H1 (cell line): Measurements from ENCODE around the gene IRAK3. TPM values are rescaled to one million over a fixed set of nuclear protein-coding genes. Genes with fewer than 3 reads are reported as not detected.

Experiments used
- CTCF ChIA-PET: fragments of 300-600 bp; sonication (Branson Sonifier 250); formaldehyde crosslinking; loops from one replicate; lab custom pipeline; 2021; ENCODE audit not compliant: partially characterized antibody; lab: Charles Lee
- POLR2A ChIA-PET: fragments of 300-600 bp; sonication (Branson Sonifier 250); formaldehyde crosslinking; loops from one replicate; lab custom pipeline; 2021; ENCODE audit warnings: inconsistent platforms; ENCODE audit not compliant: partially characterized antibody; lab: Charles Lee
- DNase-seq, 2 experiments: peaks; one replicate each; pipeline versions ENCODE4 v3.0.0 to v3.0.0-alpha.2; 2010 to 2022; ENCODE audit warnings: low spot score in 2 of 2, low read depth in 1 of 2, mixed read lengths in 1 of 2
- FAIRE-seq: peaks from 2 replicates; lab custom pipeline; 2011; peaks lifted over from hg19 to GRCh38; lab: Jason Lieb, UNC
- H2AFZ ChIP-seq: 2 replicates; pipeline ENCODE4 v1.8.1; 2012; ENCODE audit warnings: low read length, inconsistent platforms
- H2AK5ac ChIP-seq: 2 replicates; pipeline ENCODE4 v1.6.1; 2013; ENCODE audit warnings: low read depth, low read length
- H2BK120ac ChIP-seq: replicated peaks from 2 replicates; pipeline ENCODE3; 2013; ENCODE audit warnings: low read depth, low read length, inconsistent platforms
- H2BK12ac ChIP-seq: 2 replicates; pipeline ENCODE4 v1.6.1; 2013; ENCODE audit warnings: low read depth, low read length
- H2BK15ac ChIP-seq: 2 replicates; pipeline ENCODE4 v1.6.1; 2013; ENCODE audit warnings: low read length
- H2BK20ac ChIP-seq: 2 replicates; pipeline ENCODE4 v1.6.1; 2013; ENCODE audit warnings: low read length
- H2BK5ac ChIP-seq: 2 replicates; pipeline ENCODE4 v1.6.1; 2013; ENCODE audit warnings: low read depth, low read length
- H3K14ac ChIP-seq: 2 replicates; pipeline ENCODE4 v1.6.1; 2013; ENCODE audit warnings: inconsistent platforms; ENCODE audit not compliant: insufficient read length
- H3K18ac ChIP-seq: 2 replicates; pipeline ENCODE4 v1.6.1; 2013; ENCODE audit warnings: low read length; ENCODE audit errors: extremely low read depth
- H3K23ac ChIP-seq: 2 replicates; pipeline ENCODE4 v1.6.1; 2013; ENCODE audit warnings: inconsistent platforms; ENCODE audit not compliant: insufficient read length
- H3K23me2 ChIP-seq: 2 replicates; pipeline ENCODE4 v1.6.1; 2013; ENCODE audit warnings: low read depth, low read length
- H3K27ac ChIP-seq: 2 replicates; pipeline ENCODE4 v1.6.1; 2011; ENCODE audit warnings: low read depth, low read length, inconsistent platforms
- H3K27me3 ChIP-seq, 4 experiments: replicated peaks in 1 of 4; 1 replicate in 1 of 4; 2 replicates in 3 of 4; pipeline versions ENCODE4 v1.6.1 to v1.8.1; 2011 to 2013; ENCODE audit warnings: low read length in 3 of 4, mild to moderate bottlenecking in 3 of 4, inconsistent platforms in 2 of 4, mixed read lengths in 2 of 4, moderate library complexity in 1 of 4; ENCODE audit not compliant: control insufficient read depth in 3 of 4, insufficient read depth in 3 of 4; ENCODE audit errors: extremely low read depth in 1 of 4
- H3K36me3 ChIP-seq, 4 experiments: 2 replicates each; pipeline versions ENCODE4 v1.6.1 to v1.8.1; 2011 to 2013; ENCODE audit warnings: mild to moderate bottlenecking in 4 of 4, low read length in 3 of 4, moderate library complexity in 2 of 4, control low read depth in 1 of 4, inconsistent platforms in 1 of 4; ENCODE audit not compliant: insufficient read depth in 4 of 4, control insufficient read depth in 2 of 4
- H3K4ac ChIP-seq: replicated peaks from 2 replicates; pipeline ENCODE3; 2013; ENCODE audit warnings: low read length, low read depth, mixed read lengths, inconsistent platforms; ENCODE audit not compliant: insufficient read length
- H3K4me1 ChIP-seq, 4 experiments: replicated peaks in 1 of 4; 1 replicate in 1 of 4; 2 replicates in 3 of 4; pipeline versions ENCODE4 v1.6.1 to v1.8.1; 2011 to 2013; ENCODE audit warnings: low read length in 3 of 4, inconsistent platforms in 2 of 4, mixed read lengths in 1 of 4; ENCODE audit not compliant: insufficient read depth in 4 of 4, control insufficient read depth in 3 of 4
- H3K4me2 ChIP-seq, 2 experiments: 2 replicates each; pipeline versions ENCODE4 v1.6.1 to v1.8.1; 2011 to 2013; ENCODE audit warnings: low read depth in 2 of 2, low read length in 2 of 2, control low read depth in 1 of 2, inconsistent platforms in 1 of 2, mild to moderate bottlenecking in 1 of 2; ENCODE audit not compliant: insufficient read depth in 1 of 2
- H3K4me3 ChIP-seq, 4 experiments: fragments of 200-600, 300-600 bp in 1 of 4; sonication (generic), shearing (Covaris generic), sonication (Bioruptor Twin) in 1 of 4; 2 replicates each; pipeline versions ENCODE4 v1.5.1 to v1.8.1; 2011 to 2016; ENCODE audit warnings: low read length in 4 of 4, low read depth in 3 of 4, control low read depth in 2 of 4, inconsistent platforms in 2 of 4, mild to moderate bottlenecking in 2 of 4, mixed read lengths in 1 of 4, moderate library complexity in 1 of 4; ENCODE audit not compliant: insufficient read depth in 2 of 4; ENCODE audit errors: extremely low read depth in 1 of 4
- H3K56ac ChIP-seq: replicated peaks from 2 replicates; pipeline ENCODE3; 2013; ENCODE audit warnings: low read depth, mild to moderate bottlenecking, mixed read lengths, low read length, inconsistent platforms; ENCODE audit not compliant: insufficient read length
- H3K79me1 ChIP-seq: 2 replicates; pipeline ENCODE4 v1.6.1; 2013; ENCODE audit warnings: low read depth, low read length, control low read depth
- H3K79me2 ChIP-seq, 2 experiments: 2 replicates each; pipeline versions ENCODE4 v1.6.1 to v1.8.1; 2012 to 2013; ENCODE audit warnings: low read length in 2 of 2, mild to moderate bottlenecking in 2 of 2, inconsistent platforms in 1 of 2; ENCODE audit not compliant: insufficient read depth in 2 of 2, control insufficient read depth in 1 of 2
- H3K9ac ChIP-seq, 4 experiments: replicated peaks in 1 of 4; 1 replicate in 1 of 4; 2 replicates in 3 of 4; pipeline versions ENCODE4 v1.6.1 to v1.8.1; 2011 to 2013; ENCODE audit warnings: low read depth in 3 of 4, low read length in 3 of 4, control low read depth in 2 of 4, mild to moderate bottlenecking in 2 of 4, moderate library complexity in 2 of 4, inconsistent platforms in 1 of 4; ENCODE audit errors: extremely low read depth in 1 of 4
- H3K9me3 ChIP-seq, 2 experiments: 2 replicates each; pipeline versions ENCODE4 v1.6.1 to v1.8.1; 2012 to 2013; ENCODE audit warnings: mild to moderate bottlenecking in 2 of 2, moderate library complexity in 2 of 2, control low read depth in 1 of 2, inconsistent platforms in 1 of 2, low read depth in 1 of 2, low read length in 1 of 2, mixed read lengths in 1 of 2; ENCODE audit not compliant: insufficient read depth in 2 of 2
- H4K20me1 ChIP-seq, 2 experiments: replicated peaks in 1 of 2; 2 replicates each; pipeline versions ENCODE3 to v1.8.1; 2011 to 2013; ENCODE audit warnings: inconsistent platforms in 2 of 2, low read length in 2 of 2, mild to moderate bottlenecking in 1 of 2; ENCODE audit not compliant: insufficient read depth in 2 of 2, control insufficient read depth in 1 of 2
- H4K5ac ChIP-seq: 2 replicates; pipeline ENCODE4 v1.6.1; 2013; ENCODE audit warnings: low read length, low read depth, mixed read lengths, inconsistent platforms; ENCODE audit not compliant: insufficient read length
- H4K8ac ChIP-seq: 2 replicates; pipeline ENCODE4 v1.8.0; 2013; ENCODE audit warnings: mild to moderate bottlenecking, moderate library complexity, low read length, inconsistent platforms; ENCODE audit not compliant: insufficient read depth; ENCODE audit errors: extremely low read depth
- H4K91ac ChIP-seq: replicated peaks from 2 replicates; pipeline ENCODE3; 2013; ENCODE audit warnings: low read length, mixed read lengths, inconsistent platforms; ENCODE audit not compliant: insufficient read length
- BCL11A ChIP-seq, 2 experiments: IDR thresholded peaks; one replicate each; pipeline ENCODE4 v1.6.1; 2011; ENCODE audit warnings: low read depth in 2 of 2, low read length in 2 of 2, mild to moderate bottlenecking in 2 of 2
- EZH2 ChIP-seq: fragments of 200-600 bp; sonication (generic); IDR thresholded peaks from 2 replicates; pipeline ENCODE4 v1.7.1; 2012; ENCODE audit warnings: low read depth, mild to moderate bottlenecking, moderate library complexity, low read length, inconsistent platforms; ENCODE audit not compliant: severe bottlenecking
- TAF1 ChIP-seq: IDR thresholded peaks from 2 replicates; pipeline ENCODE4 v1.6.1; 2011; ENCODE audit warnings: mild to moderate bottlenecking, low read depth, low read length
- WGBS, 2 experiments: shearing (Covaris generic) in 1 of 2; methylation state at CpG; one replicate each; pipeline versions ENCODE4 v1.1.6 to v1.1.7; 2013 to 2015; ENCODE audit warnings: low lambda C conversion rate in 2 of 2, mixed read lengths in 2 of 2, inconsistent platforms in 1 of 2, low coverage in 1 of 2, missing lambda C conversion rate in 1 of 2; ENCODE audit not compliant: insufficient replicate concordance in 2 of 2, insufficient coverage in 1 of 2, insufficient read length in 1 of 2; ENCODE audit errors: extremely low coverage in 1 of 2, missing lambda C conversion rate in 1 of 2; 5-methylcytosine and 5-hydroxymethylcytosine counted together
- polyA plus RNA-seq, 7 experiments: library from polyadenylated mRNA; depleted of rRNA in 3 of 7; stranded (reverse) in 5 of 7; unstranded in 2 of 7; fragments of >200 nt in 5 of 7; fragments of 200-250 nt in 2 of 7; gene quantifications; 1 replicate in 5 of 7; 2 replicates in 1 of 7; 4 replicates in 1 of 7; pipeline versions ENCODE4 v1.2.1 to v1.2.3, GENCODE V29; 2011 to 2013; ENCODE audit warnings: missing spikeins in 2 of 7, mixed read lengths in 2 of 7
- total RNA-seq: library from RNA; stranded (reverse); fragmentation: NEBNext Ultra II Directional; extraction: Animal tissue kit (Norgen Biotek cat#: 25700); gene quantifications from 2 replicates; pipeline ENCODE4 v1.2.1, GENCODE V29; 2021

The IRAK3 gene
- total and polyA plus RNA-seq, 2 of the 8 experiments (the other 6 are each of a cell fraction or from before 2014, with no cell fraction given) = 0.51 to 2.2 TPM

DNA sequence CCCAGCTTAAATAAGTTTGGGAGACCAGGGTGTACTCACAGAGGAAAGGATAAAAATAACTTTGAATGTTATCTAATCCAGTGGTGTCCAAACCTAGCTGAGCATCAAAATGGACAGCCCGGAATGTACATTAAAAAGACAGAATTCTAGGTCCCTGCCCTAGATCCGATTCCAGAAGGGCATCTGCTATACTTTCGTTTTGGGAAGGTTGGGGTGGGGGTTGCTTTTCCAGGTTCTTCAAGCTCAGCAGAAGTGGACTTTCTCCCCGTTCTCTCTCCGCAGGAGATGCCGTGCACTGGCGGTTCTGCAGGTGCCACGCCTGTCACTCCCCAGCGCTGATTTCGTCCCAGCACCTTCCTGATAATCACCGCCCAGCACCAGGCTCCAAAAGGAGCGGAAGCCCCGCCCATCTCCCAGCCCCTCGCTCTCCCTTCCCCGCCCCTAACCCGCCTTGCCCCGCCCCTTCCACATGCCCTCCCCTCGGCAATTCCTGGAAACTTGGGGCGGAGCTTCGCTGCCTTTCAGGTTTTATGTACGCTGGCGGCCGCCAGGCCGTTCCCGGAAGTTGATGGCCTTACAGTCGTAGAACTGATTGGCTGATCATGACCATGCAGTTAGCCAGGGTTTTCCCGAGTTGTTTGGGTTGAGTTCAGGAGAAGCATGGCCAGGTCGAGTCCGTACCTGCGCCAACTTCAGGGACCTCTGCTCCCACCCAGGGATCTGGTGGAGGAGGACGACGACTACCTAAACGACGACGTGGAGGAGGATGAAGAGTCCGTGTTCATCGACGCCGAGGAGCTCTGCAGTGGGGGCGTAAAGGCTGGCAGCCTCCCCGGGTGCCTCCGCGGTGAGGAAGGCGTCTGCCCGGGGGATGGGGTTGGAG, 113.2 kb downstream of the IRAK3 start, which contains the start of gene HELB:
HELB (plus strand) TSS at position 550 of the 883 bp plus-strand sequence; CDS start at position 661, 111 bp downstream.
- Histone ChIP-seq H4K5ac (peak within 1 kb of the TSS; percentile 97), H3K79me2 (peaks cover 0 to 3% of the 10 kb centered on the region in 2 experiments; a peak in 1 of 4 replicates), H2BK12ac (peak within 1 kb of the TSS; percentile 99; the same call in 1 of the 2 replicates), H4K8ac (peak within 1 kb of the TSS; percentile 99), H3K79me1 (no peaks in the 10 kb centered on the region), H3K9me3 (no peaks in the 10 kb centered on the region), H3K36me3 (peaks cover 0 to 12% (median 2%) of the 10 kb centered on the region in 4 experiments; a peak in 3 of 8 replicates), H2AK5ac (no peak within 1 kb of the TSS), H3K14ac (no peak within 1 kb of the TSS), H2AFZ (peak within 1 kb of the TSS; percentile 100), H2BK5ac (peak within 1 kb of the TSS; percentile 98), H3K4me2 (peak within 1 kb of the TSS; percentile 69 to 89), H3K4ac (peak within 1 kb of the TSS; percentile 98), H3K18ac (peak within 1 kb of the TSS; percentile 90; the same call in 1 of the 2 replicates), H4K20me1 (no peaks in the 10 kb centered on the region), H3K56ac (peak within 1 kb of the TSS; percentile 96), H2BK120ac (no peak within 1 kb of the TSS), H3K27ac (peak within 1 kb of the TSS; percentile 81), H4K91ac (peak within 1 kb of the TSS; percentile 99), H3K4me3 (peak within 1 kb of the TSS; percentile 80 to 96 (median 94)), H2BK20ac (no peak within 1 kb of the TSS), H2BK15ac (peak within 1 kb of the TSS; percentile 96; the same call in 1 of the 2 replicates), H3K23ac (no peak within 1 kb of the TSS), H3K9ac (peak within 1 kb of the TSS; percentile 73 to 95 (median 88)), H3K27me3 (no peaks in the 10 kb centered on the region), H3K23me2 (peaks cover 1% of the 10 kb centered on the region; the same call in 1 of the 2 replicates), H3K4me1 (peaks cover 0 to 9% (median 0%) of the 10 kb centered on the region in 4 experiments; a peak in 3 of 7 replicates)
- 5% methylated on average over 35 of the region's 45 CpGs; no CpG with 5 or more reads in 1 of the 2 experiments for WGBS, 2 experiments
- ChIA-PET POLR2A (interaction anchor here (0.6 to 1.8 kb wide), 7 partner anchors 9 to 966 kb away, joined by 3 to 5 read pairs (median 3); partner anchors contain the start of gene TMBIM4), CTCF (interaction anchor here (0.6 to 1.9 kb wide), 9 partner anchors 11 to 1244 kb away, joined by 3 to 8 read pairs (median 3); no protein-coding TSS in a partner anchor)
- DNase-seq (peak; percentile 96), FAIRE-seq (peak; percentile 94)
- TF ChIP-seq EZH2 (no peak), TAF1 (peak; percentile 88), BCL11A (IDR thresholded peaks at IDR 0.05; ENCODE audit: low read depth in 2 of 2, low read length in 2 of 2) (no peak)
